ENCODE data around the gene BTNL3.

DNA sequence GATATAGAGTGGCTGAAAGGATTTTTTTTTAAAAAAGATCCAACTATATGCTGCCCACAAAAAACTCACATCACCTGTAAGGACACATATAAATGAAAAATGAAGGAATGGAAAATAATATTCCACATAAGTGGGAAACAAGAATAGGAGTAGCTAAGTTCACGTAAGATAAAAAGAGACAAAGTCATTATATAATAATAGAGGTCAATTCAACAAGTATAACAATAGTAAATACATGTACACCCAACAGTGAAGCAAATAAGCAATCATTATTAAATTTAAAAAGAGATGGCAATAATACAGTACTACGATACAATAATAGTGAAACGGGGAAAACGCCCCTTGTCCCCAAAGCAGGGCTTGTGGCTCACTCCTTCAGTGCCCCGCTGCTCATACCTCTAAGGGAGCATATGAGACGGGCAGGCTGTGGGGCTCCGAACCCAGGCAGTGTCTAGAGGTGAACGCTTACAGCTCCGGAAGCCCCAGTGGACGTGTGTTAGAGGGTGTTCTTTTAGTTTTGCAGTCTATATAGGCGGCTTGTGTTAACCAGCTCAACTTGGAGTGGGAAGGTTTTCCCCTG is 38.9 kb downstream of the BTNL3 start:
- TF ChIP-seq, protein P1, sequence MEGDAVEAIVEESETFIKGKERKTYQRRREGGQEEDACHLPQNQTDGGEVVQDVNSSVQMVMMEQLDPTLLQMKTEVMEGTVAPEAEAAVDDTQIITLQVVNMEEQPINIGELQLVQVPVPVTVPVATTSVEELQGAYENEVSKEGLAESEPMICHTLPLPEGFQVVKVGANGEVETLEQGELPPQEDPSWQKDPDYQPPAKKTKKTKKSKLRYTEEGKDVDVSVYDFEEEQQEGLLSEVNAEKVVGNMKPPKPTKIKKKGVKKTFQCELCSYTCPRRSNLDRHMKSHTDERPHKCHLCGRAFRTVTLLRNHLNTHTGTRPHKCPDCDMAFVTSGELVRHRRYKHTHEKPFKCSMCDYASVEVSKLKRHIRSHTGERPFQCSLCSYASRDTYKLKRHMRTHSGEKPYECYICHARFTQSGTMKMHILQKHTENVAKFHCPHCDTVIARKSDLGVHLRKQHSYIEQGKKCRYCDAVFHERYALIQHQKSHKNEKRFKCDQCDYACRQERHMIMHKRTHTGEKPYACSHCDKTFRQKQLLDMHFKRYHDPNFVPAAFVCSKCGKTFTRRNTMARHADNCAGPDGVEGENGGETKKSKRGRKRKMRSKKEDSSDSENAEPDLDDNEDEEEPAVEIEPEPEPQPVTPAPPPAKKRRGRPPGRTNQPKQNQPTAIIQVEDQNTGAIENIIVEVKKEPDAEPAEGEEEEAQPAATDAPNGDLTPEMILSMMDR (IDR thresholded peaks at IDR 0.05) = no peak
- TF ChIP-seq POLR2A (IDR thresholded peaks at IDR 0.05) = no peak

Data from testis (tissue), 2 donors.